HepG2 (cell line): ENCODE results near the gene MSI2. TPM values are rescaled to one million over a fixed set of nuclear protein-coding genes. Genes with fewer than 3 reads are reported as not detected.

Experiments used
- ATF2 ChIP-seq: sonication (generic); formaldehyde crosslinking; IDR thresholded peaks from 2 replicates; pipeline ENCODE4 v1.4.0; 2020; ENCODE audit warnings: missing genetic modification reagents
- BCLAF1 ChIP-seq: fragments of 450-650 bp; IDR thresholded peaks from 2 replicates; pipeline ENCODE4 v1.6.1; 2017; ENCODE audit warnings: mild to moderate bottlenecking
- HDAC2 ChIP-seq: sonication (generic); formaldehyde crosslinking; IDR thresholded peaks from 2 replicates; pipeline ENCODE4 v1.4.0; 2020; ENCODE audit warnings: missing genetic modification reagents
- KAT2B ChIP-seq: fragments of 150-350 bp; IDR thresholded peaks from 2 replicates; pipeline ENCODE4 v1.6.1; 2014; ENCODE audit warnings: low read depth, low read length, borderline replicate concordance
- KDM3A ChIP-seq: IDR thresholded peaks from 2 replicates; pipeline ENCODE4 v1.6.1; 2018; ENCODE audit warnings: low read depth, missing compliant biosample characterization
- MED8 ChIP-seq: sonication (generic); formaldehyde crosslinking; IDR thresholded peaks from 2 replicates; pipeline ENCODE4 v1.8.1; 2023; ENCODE audit warnings: mild to moderate bottlenecking, missing genetic modification reagents; ENCODE audit not compliant: insufficient replicate concordance
- NFYB ChIP-seq: sonication (generic); formaldehyde crosslinking; IDR thresholded peaks from 2 replicates; pipeline ENCODE4 v1.4.0; 2020; ENCODE audit warnings: missing genetic modification reagents
- NR3C1 ChIP-seq: sonication (generic); formaldehyde crosslinking; IDR thresholded peaks from 2 replicates; pipeline ENCODE4 v1.4.0; 2020; ENCODE audit warnings: missing genetic modification reagents
- POGK ChIP-seq: sonication (generic); formaldehyde crosslinking; conservative IDR thresholded peaks from 2 replicates; pipeline ENCODE4 v1.8.0; 2022; ENCODE audit warnings: mild to moderate bottlenecking, moderate library complexity, missing genetic modification reagents
- RARA ChIP-seq: IDR thresholded peaks from 2 replicates; pipeline ENCODE4 v1.6.1; 2016; ENCODE audit warnings: missing genetic modification reagents, missing compliant biosample characterization
- RCOR2 ChIP-seq: IDR thresholded peaks from 2 replicates; pipeline ENCODE4 v1.6.1; 2016; ENCODE audit warnings: missing biosample characterization, missing genetic modification reagents
- SATB2 ChIP-seq: sonication (generic); formaldehyde crosslinking; IDR thresholded peaks from 2 replicates; pipeline ENCODE4 v1.5.0; 2020; ENCODE audit warnings: missing genetic modification reagents
- SNRNP70 ChIP-seq: fragments of 200-400 bp; formaldehyde crosslinking; IDR thresholded peaks from 2 replicates; pipeline ENCODE4 v1.6.1; 2017; ENCODE audit warnings: mild to moderate bottlenecking, low read depth, low read length, moderate library complexity
- THYN1 ChIP-seq: sonication (generic); formaldehyde crosslinking; IDR thresholded peaks from 2 replicates; pipeline ENCODE4 v1.8.1; 2023; ENCODE audit warnings: low read depth, mild to moderate bottlenecking, moderate library complexity, missing genetic modification reagents, borderline replicate concordance
- ZBTB21 ChIP-seq: sonication (generic); formaldehyde crosslinking; IDR thresholded peaks from 2 replicates; pipeline ENCODE4 v1.4.0; 2020; ENCODE audit warnings: missing genetic modification reagents
- ZC3H13 ChIP-seq: sonication (generic); formaldehyde crosslinking; IDR thresholded peaks from 2 replicates; pipeline ENCODE4 v1.8.1; 2023; ENCODE audit warnings: mild to moderate bottlenecking, missing genetic modification reagents, moderate library complexity
- ZFYVE20 ChIP-seq: sonication (generic); formaldehyde crosslinking; IDR thresholded peaks from 2 replicates; pipeline ENCODE4 v1.8.0; 2023; ENCODE audit warnings: low read depth, mild to moderate bottlenecking, moderate library complexity, missing genetic modification reagents, borderline replicate concordance
- ZMAT5 ChIP-seq: sonication (generic); formaldehyde crosslinking; IDR thresholded peaks from 2 replicates; pipeline ENCODE4 v1.5.0; 2020; ENCODE audit warnings: mild to moderate bottlenecking, low read depth, missing genetic modification reagents, borderline replicate concordance
- ZNF317 ChIP-seq: sonication (generic); formaldehyde crosslinking; IDR thresholded peaks from 2 replicates; pipeline ENCODE4 v1.5.0; 2020; ENCODE audit warnings: mild to moderate bottlenecking, missing genetic modification reagents
- ZNF329 ChIP-seq: sonication (generic); formaldehyde crosslinking; IDR thresholded peaks from 2 replicates; pipeline ENCODE4 v1.9.0; 2021; ENCODE audit warnings: low read depth, mild to moderate bottlenecking, missing genetic modification reagents
- ZNF335 ChIP-seq: sonication (generic); formaldehyde crosslinking; IDR thresholded peaks from 2 replicates; pipeline ENCODE4 v1.4.0; 2020; ENCODE audit warnings: missing genetic modification reagents
- ZNF670 ChIP-seq: sonication (generic); formaldehyde crosslinking; IDR thresholded peaks from 2 replicates; pipeline ENCODE4 v1.8.0; 2022; ENCODE audit warnings: mild to moderate bottlenecking, missing genetic modification reagents, borderline replicate concordance
- ZNF746 ChIP-seq: sonication (generic); formaldehyde crosslinking; IDR thresholded peaks from 2 replicates; pipeline ENCODE4 v1.8.0; 2022; ENCODE audit warnings: mild to moderate bottlenecking, missing genetic modification reagents
- ZNF879 ChIP-seq: sonication (generic); formaldehyde crosslinking; IDR thresholded peaks from 2 replicates; pipeline ENCODE4 v1.8.1; 2023; ENCODE audit warnings: missing genetic modification reagents
- ZSCAN20 ChIP-seq: sonication (generic); formaldehyde crosslinking; IDR thresholded peaks from 2 replicates; pipeline ENCODE4 v1.4.0; 2020; ENCODE audit warnings: missing genetic modification reagents, mild to moderate bottlenecking, borderline replicate concordance
- polyA plus RNA-seq, 8 experiments: library from polyadenylated mRNA; depleted of rRNA in 3 of 8; stranded (reverse) in 7 of 8; unstranded in 1 of 8; fragments of >200 nt; fragmentation: Illumina TruSeq in 4 of 8; extraction: Trizol in 4 of 8; gene quantifications; 2 replicates each; pipeline versions ENCODE4 v1.2.1 to v1.2.3, GENCODE V29; 2011 to 2016; ENCODE audit warnings: low read depth in 4 of 8, missing spikeins in 1 of 8, mixed read lengths in 1 of 8; ENCODE audit not compliant: insufficient read depth in 1 of 8
- total RNA-seq, 5 experiments: library from RNA; depleted of rRNA; stranded (reverse); fragments of >200 nt; fragmentation: Illumina TruSeq; extraction: Trizol; gene quantifications; 2 replicates each; pipeline ENCODE4 v1.2.3, GENCODE V29; 2016; ENCODE audit warnings: low read depth in 1 of 5

MSI2 gene
- total and polyA plus RNA-seq, 2 of the 13 experiments (the other 11 are each of a cell fraction or from before 2014, with no cell fraction given), result 77.5 to 78.4 TPM

GRCh38 chr17:57561072-57561861, 304.9 kb downstream of the MSI2 start (continued):
- TF ChIP-seq NR3C1 (CRISPR knock-in tag), result no peak
- peak; percentile 73; the same call in 1 of the 2 replicates for TF ChIP-seq ZC3H13 (CRISPR knock-in tag)
- TF ChIP-seq SNRNP70, result no peak
- peak; percentile 95 for TF ChIP-seq POGK (CRISPR knock-in tag)
- no peak for TF ChIP-seq ZFYVE20 (CRISPR knock-in tag)
- TF ChIP-seq MED8, result peak; percentile 100
- peak; percentile 96 for TF ChIP-seq SATB2 (CRISPR knock-in tag)
- peak; percentile 47 for TF ChIP-seq NFYB (CRISPR knock-in tag)
- TF ChIP-seq BCLAF1, result no peak
- no peak for TF ChIP-seq THYN1 (CRISPR knock-in tag)
- peak; percentile 97 for TF ChIP-seq ZNF670 (CRISPR knock-in tag)
- peak; percentile 98 for TF ChIP-seq KDM3A (CRISPR knock-in tag)
- peak; percentile 93 for TF ChIP-seq ZNF317
- TF ChIP-seq ZSCAN20 (CRISPR knock-in tag), result peak; percentile 97
- peak; percentile 99 for TF ChIP-seq RCOR2
- peak; percentile 79 for TF ChIP-seq ZBTB21 (CRISPR knock-in tag)
- TF ChIP-seq HDAC2 (CRISPR knock-in tag), result peak; percentile 100
- TF ChIP-seq RARA (CRISPR knock-in tag), result peak; percentile 100
- TF ChIP-seq ZNF329 (CRISPR knock-in tag), result peak; percentile 55; the same call in 1 of the 2 replicates
- peak; percentile 94 for TF ChIP-seq ZNF335 (CRISPR knock-in tag)
- no peak for TF ChIP-seq KAT2B
- TF ChIP-seq ZNF879 (CRISPR knock-in tag), result no peak; the same call in 1 of the 2 replicates
- no peak for TF ChIP-seq ZMAT5 (CRISPR knock-in tag)
- TF ChIP-seq ZNF746 (CRISPR knock-in tag), result peak; percentile 99
- TF ChIP-seq ATF2 (CRISPR knock-in tag), result peak; percentile 97
